HG02759 (cell line): ENCODE data around the gene RUNX1.
"Not testable (repeated sequence)": the region's sequence is repeated elsewhere in the genome, so short reads cannot be mapped to it uniquely, and the experiment has no call there.

Experiments used
- ATAC-seq: cut with Tn5 transposase; IDR thresholded peaks from one replicate; pipeline ENCODE4 v1.9.1; 2021; ENCODE audit warnings: mild to moderate bottlenecking, moderate library complexity; ENCODE audit not compliant: unreplicated experiment

RUNX1 gene

GRCh38 chr21:34951868-34952267, 97.2 kb downstream of the RUNX1 start:
- ATAC-seq, result not testable (repeated sequence)

- no peak for ATAC-seq
These were observed 98.1 kb downstream of the RUNX1 start for GRCh38 chr21:34950980-34951379.

GRCh38 chr21:34949499-34949898, 99.6 kb downstream of the RUNX1 start:
- ATAC-seq, result no peak

GRCh38 chr21:34949030-34949429, 100.1 kb downstream of the RUNX1 start:
- no peak for ATAC-seq

- no peak for ATAC-seq
These were observed 100.9 kb downstream of the RUNX1 start for GRCh38 chr21:34948157-34948556.

- no peak for ATAC-seq
These were observed 102.1 kb downstream of the RUNX1 start for GRCh38 chr21:34946916-34947534.

GRCh38 chr21:34946385-34946840, 102.7 kb downstream of the RUNX1 start:
- ATAC-seq, result no peak

GRCh38 chr21:34945288-34945687, 103.8 kb downstream of the RUNX1 start:
- no peak for ATAC-seq

- ATAC-seq, result no peak
These were observed 104.9 kb downstream of the RUNX1 start for GRCh38 chr21:34944015-34944755.

- ATAC-seq, result no peak
These were observed 106.2 kb downstream of the RUNX1 start for GRCh38 chr21:34942911-34943310.

- ATAC-seq, result no peak
These were observed 107.9 kb downstream of the RUNX1 start for GRCh38 chr21:34941162-34941561.

GRCh38 chr21:34939673-34940331, 109.3 kb downstream of the RUNX1 start:
- no peak for ATAC-seq

- ATAC-seq, result no peak
These were observed 110.9 kb downstream of the RUNX1 start for GRCh38 chr21:34938089-34938764.

- ATAC-seq, result no peak
These were observed 112.1 kb downstream of the RUNX1 start for GRCh38 chr21:34936883-34937563.

GRCh38 chr21:34936371-34936789, 112.7 kb downstream of the RUNX1 start:
- no peak for ATAC-seq

- no peak for ATAC-seq
These were observed 113.2 kb downstream of the RUNX1 start for GRCh38 chr21:34935898-34936297.

GRCh38 chr21:34935452-34935851, 113.7 kb downstream of the RUNX1 start:
- no peak for ATAC-seq

GRCh38 chr21:34934350-34934749, 114.8 kb downstream of the RUNX1 start:
- ATAC-seq, result no peak

- ATAC-seq, result peak; percentile 66
These were observed 115.3 kb downstream of the RUNX1 start for GRCh38 chr21:34933609-34934335.

GRCh38 chr21:34932233-34932632, 116.9 kb downstream of the RUNX1 start:
- no peak for ATAC-seq
